Mesenchymal stem cell (in vitro differentiated cells and primary cell): ENCODE data around the gene PRKCZ.

Experiments
- DNase-seq: peaks from one replicate; pipeline ENCODE4 v3.0.0-alpha.2; 2013
- H2AFZ ChIP-seq: one replicate; pipeline ENCODE4 v1.6.1; 2013; ENCODE audit warnings: low read depth, mild to moderate bottlenecking, control low read depth, inconsistent platforms, low read length, moderate library complexity
- H2AK5ac ChIP-seq: 2 replicates; pipeline ENCODE4 v1.6.1; 2013; ENCODE audit warnings: low read length, moderate library complexity, mild to moderate bottlenecking, inconsistent platforms; ENCODE audit not compliant: severe bottlenecking
- H2BK120ac ChIP-seq: one replicate; pipeline ENCODE4 v1.6.1; 2013; ENCODE audit warnings: low read depth, mild to moderate bottlenecking, inconsistent platforms, low read length, moderate library complexity
- H2BK12ac ChIP-seq, 2 experiments: one replicate each; pipeline ENCODE4 v1.6.1; 2013; ENCODE audit warnings: inconsistent platforms in 2 of 2, low read length in 2 of 2, mild to moderate bottlenecking in 2 of 2, moderate library complexity in 2 of 2, control low read depth in 1 of 2
- H2BK15ac ChIP-seq: one replicate; pipeline ENCODE4 v1.6.1; 2013; ENCODE audit warnings: mild to moderate bottlenecking, low read depth, inconsistent platforms; ENCODE audit not compliant: poor library complexity, severe bottlenecking
- H2BK5ac ChIP-seq: 2 replicates; pipeline ENCODE4 v1.6.1; 2013; ENCODE audit warnings: low read depth, mild to moderate bottlenecking, low read length, control low read depth, inconsistent platforms; ENCODE audit not compliant: poor library complexity, severe bottlenecking
- H3K14ac ChIP-seq, 2 experiments: one replicate each; pipeline ENCODE4 v1.6.1; 2013; ENCODE audit warnings: inconsistent platforms in 2 of 2, low read length in 2 of 2, control low read depth in 1 of 2, mild to moderate bottlenecking in 1 of 2, moderate library complexity in 1 of 2
- H3K18ac ChIP-seq, 2 experiments: one replicate each; pipeline ENCODE4 v1.6.1; 2013; ENCODE audit warnings: inconsistent platforms in 2 of 2, low read length in 2 of 2, control low read depth in 1 of 2, low read depth in 1 of 2, mild to moderate bottlenecking in 1 of 2
- H3K23ac ChIP-seq, 2 experiments: one replicate each; pipeline ENCODE4 v1.6.1; 2013; ENCODE audit warnings: inconsistent platforms in 2 of 2, low read length in 2 of 2, mild to moderate bottlenecking in 2 of 2, moderate library complexity in 2 of 2, control low read depth in 1 of 2
- H3K27ac ChIP-seq: 2 replicates; pipeline ENCODE4 v1.5.1; 2013; ENCODE audit warnings: mild to moderate bottlenecking, moderate library complexity, low read length, control low read depth, inconsistent platforms; ENCODE audit not compliant: poor library complexity, severe bottlenecking
- H3K27me3 ChIP-seq, 2 experiments: 2 replicates each; pipeline versions ENCODE4 v1.6.1 to v1.7.0; 2013; ENCODE audit warnings: low read length in 2 of 2, mild to moderate bottlenecking in 2 of 2, moderate library complexity in 2 of 2, control low read depth in 1 of 2, inconsistent platforms in 1 of 2; ENCODE audit not compliant: control insufficient read depth in 1 of 2, insufficient read depth in 1 of 2
- H3K36me3 ChIP-seq, 2 experiments: 2 replicates each; pipeline versions ENCODE4 v1.6.1 to v1.7.0; 2013; ENCODE audit warnings: low read length in 2 of 2, control low read depth in 1 of 2, inconsistent platforms in 1 of 2, low read depth in 1 of 2, mild to moderate bottlenecking in 1 of 2; ENCODE audit not compliant: insufficient read depth in 2 of 2, control insufficient read depth in 1 of 2
- H3K4ac ChIP-seq, 2 experiments: one replicate each; pipeline ENCODE4 v1.6.1; 2013; ENCODE audit warnings: inconsistent platforms in 2 of 2, low read length in 2 of 2, mild to moderate bottlenecking in 2 of 2, moderate library complexity in 2 of 2, control low read depth in 1 of 2, low read depth in 1 of 2
- H3K4me1 ChIP-seq: 2 replicates; pipeline ENCODE4 v1.6.1; 2013; ENCODE audit warnings: low read depth, low read length, control low read depth; ENCODE audit not compliant: control insufficient read depth, insufficient read depth
- H3K4me2 ChIP-seq: 2 replicates; pipeline ENCODE4 v1.6.1; 2013; ENCODE audit warnings: low read length, mild to moderate bottlenecking, inconsistent platforms; ENCODE audit not compliant: poor library complexity, severe bottlenecking
- H3K4me3 ChIP-seq, 2 experiments: 2 replicates each; pipeline versions ENCODE4 v1.5.1 to v1.7.0; 2013; ENCODE audit warnings: low read length in 2 of 2, mild to moderate bottlenecking in 2 of 2, control low read depth in 1 of 2, low read depth in 1 of 2; ENCODE audit not compliant: insufficient read depth in 1 of 2
- H3K79me1 ChIP-seq: replicated peaks from 2 replicates; pipeline ENCODE4 v1.6.1; 2013; ENCODE audit warnings: mild to moderate bottlenecking, control low read depth, low read length, inconsistent platforms; ENCODE audit not compliant: poor library complexity, severe bottlenecking
- H3K9ac ChIP-seq: 2 replicates; pipeline ENCODE4 v1.7.0; 2013; ENCODE audit warnings: mild to moderate bottlenecking, low read length, moderate library complexity
- H3K9me3 ChIP-seq: 2 replicates; pipeline ENCODE4 v1.7.0; 2013; ENCODE audit warnings: mild to moderate bottlenecking, low read length; ENCODE audit not compliant: control insufficient read depth
- H4K8ac ChIP-seq: one replicate; pipeline ENCODE4 v1.6.1; 2013; ENCODE audit warnings: inconsistent platforms, mild to moderate bottlenecking, low read length, moderate library complexity
- H4K91ac ChIP-seq: one replicate; pipeline ENCODE4 v1.6.1; 2013; ENCODE audit warnings: mild to moderate bottlenecking, low read length, inconsistent platforms
- WGBS: methylation state at CpG from one replicate; pipeline ENCODE4 v1.1.7; 2013; ENCODE audit warnings: mixed read lengths; 5-methylcytosine and 5-hydroxymethylcytosine counted together

PRKCZ gene

GRCh38 chr1:2168090-2168489 is 117.9 kb downstream of the PRKCZ start:
- peaks cover 5% of the 10 kb centered on the region for H3K9me3 ChIP-seq
- H3K4me3 ChIP-seq: no peak overlapping the region
- H3K36me3 ChIP-seq: peaks cover 0 to 59% of the 10 kb centered on the region in 2 experiments
- no peak overlapping the region for H2BK120ac ChIP-seq
- H3K14ac ChIP-seq: no peak overlapping the region
- H3K9ac ChIP-seq: no peak overlapping the region
- no peak overlapping the region for H4K8ac ChIP-seq
- H3K23ac ChIP-seq: no peak overlapping the region
- no peak overlapping the region for H3K18ac ChIP-seq
- no peak overlapping the region for H3K4me2 ChIP-seq
- DNase-seq: no peak
- H3K4me1 ChIP-seq: no peaks in the 10 kb centered on the region
- H2BK12ac ChIP-seq: no peak overlapping the region
- no peak overlapping the region for H2AFZ ChIP-seq
- H2BK15ac ChIP-seq: no peak overlapping the region
- peaks cover 0 to 23% of the 10 kb centered on the region in 2 experiments for H3K27me3 ChIP-seq
- H2BK5ac ChIP-seq: no peak overlapping the region
- H2AK5ac ChIP-seq: no peak overlapping the region
- WGBS: 92% methylated on average over 13 of the region's 13 CpGs
- peaks cover 2% of the 10 kb centered on the region for H3K79me1 ChIP-seq
- no peak overlapping the region for H4K91ac ChIP-seq
- H3K27ac ChIP-seq: no peak overlapping the region
- no peak overlapping the region for H3K4ac ChIP-seq

DNA sequence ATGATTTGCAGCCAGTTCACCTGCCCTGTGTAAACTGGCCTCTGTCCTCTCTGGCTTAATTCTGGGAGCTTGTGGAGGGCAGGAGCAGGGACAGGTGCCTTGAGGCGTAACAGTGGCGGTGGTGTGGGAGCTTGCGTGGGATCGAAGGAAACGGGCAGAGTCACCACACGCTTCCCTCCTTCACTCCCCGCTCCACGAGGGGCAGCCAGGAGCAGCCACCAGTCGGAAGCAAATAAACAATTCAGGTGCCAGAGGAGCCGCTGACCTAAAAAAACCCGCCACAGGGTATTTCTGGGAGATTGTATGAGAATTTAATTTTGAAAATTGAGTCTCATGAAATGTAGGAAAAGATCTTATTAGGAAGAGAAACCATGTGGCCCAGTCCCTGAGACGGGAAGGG is 118.3 kb downstream of the PRKCZ start:
- Histone ChIP-seq H3K27me3 (peaks cover 0 to 27% of the 10 kb centered on the region in 2 experiments), H3K4me2 (no peak overlapping the region), H2AFZ (no peak overlapping the region), H3K18ac (no peak overlapping the region), H3K79me1 (peaks cover 2% of the 10 kb centered on the region), H2AK5ac (no peak overlapping the region), H3K4ac (no peak overlapping the region), H3K9ac (no peak overlapping the region), H3K9me3 (peaks cover 5% of the 10 kb centered on the region), H3K14ac (no peak overlapping the region), H3K4me3 (no peak overlapping the region), H3K36me3 (peaks cover 0 to 56% of the 10 kb centered on the region in 2 experiments), H3K27ac (no peak overlapping the region), H2BK12ac (no peak overlapping the region), H3K23ac (no peak overlapping the region), H2BK120ac (no peak overlapping the region), H3K4me1 (no peaks in the 10 kb centered on the region), H2BK5ac (no peak overlapping the region), H4K8ac (no peak overlapping the region), H2BK15ac (no peak overlapping the region), H4K91ac (no peak overlapping the region)
- no peak for DNase-seq
- WGBS: 94% methylated on average over 12 of the region's 12 CpGs

- H3K9ac ChIP-seq: no peak overlapping the region
- no peak for DNase-seq
- no peak overlapping the region for H3K18ac ChIP-seq
- H3K14ac ChIP-seq: no peak overlapping the region
- H3K36me3 ChIP-seq: peaks cover 0 to 61% of the 10 kb centered on the region in 2 experiments
- H3K9me3 ChIP-seq: no peaks in the 10 kb centered on the region
- H2BK12ac ChIP-seq: no peak overlapping the region
- no peak overlapping the region for H3K23ac ChIP-seq
- no peaks in the 10 kb centered on the region for H3K4me1 ChIP-seq
- no peak overlapping the region for H4K8ac ChIP-seq
- H3K27me3 ChIP-seq: peaks cover 0 to 29% of the 10 kb centered on the region in 2 experiments
- no peak overlapping the region for H2BK15ac ChIP-seq
- H4K91ac ChIP-seq: no peak overlapping the region
- no peak overlapping the region for H2AFZ ChIP-seq
- no peak overlapping the region for H3K4me2 ChIP-seq
- no peak overlapping the region for H2AK5ac ChIP-seq
- no peak overlapping the region for H3K4me3 ChIP-seq
- peaks cover under 1% of the 10 kb centered on the region for H3K79me1 ChIP-seq
- no peak overlapping the region for H3K4ac ChIP-seq
- no peak overlapping the region for H2BK5ac ChIP-seq
- WGBS: 96% methylated on average over 30 of the region's 43 CpGs
- no peak overlapping the region for H3K27ac ChIP-seq
- H2BK120ac ChIP-seq: no peak overlapping the region
Measured at GRCh38 chr1:2169200-2169836, 119.1 kb downstream of the PRKCZ start.

DNA sequence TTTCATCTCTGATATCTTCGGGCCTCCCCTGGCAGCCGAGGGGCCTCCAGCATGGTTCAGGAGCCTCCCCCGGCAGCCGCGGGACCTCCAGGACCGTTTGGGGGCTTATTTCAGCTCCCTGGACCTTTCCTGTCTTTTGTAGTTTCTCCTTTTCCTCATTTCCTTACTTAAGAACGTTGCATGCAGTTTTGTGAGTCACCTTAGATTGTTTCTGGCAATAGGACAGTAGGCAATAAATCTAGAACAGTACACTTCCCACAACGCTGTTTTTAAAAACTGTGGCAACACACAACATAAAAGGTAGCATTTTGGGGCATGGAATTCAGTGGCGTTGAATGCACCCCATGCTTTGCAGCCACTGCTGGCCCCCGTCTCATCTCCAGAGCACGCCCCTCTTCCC is 120.0 kb downstream of the PRKCZ start:
- peak overlapping the region; percentile 71 for H3K9ac ChIP-seq
- no peak overlapping the region for H3K4me2 ChIP-seq
- no peak overlapping the region for H3K4ac ChIP-seq
- no peak overlapping the region for H2AK5ac ChIP-seq
- no peak overlapping the region for H3K23ac ChIP-seq
- WGBS: 55% methylated on average over 11 of the region's 11 CpGs
- H3K4me1 ChIP-seq: peaks cover 2% of the 10 kb centered on the region
- no peak overlapping the region for H3K18ac ChIP-seq
- H3K4me3 ChIP-seq: no peak overlapping the region
- H3K79me1 ChIP-seq: no peaks in the 10 kb centered on the region
- H2BK120ac ChIP-seq: no peak overlapping the region
- no peak overlapping the region for H2BK5ac ChIP-seq
- H2BK12ac ChIP-seq: no peak overlapping the region
- H4K91ac ChIP-seq: no peak overlapping the region
- H3K14ac ChIP-seq: no peak overlapping the region
- no peak overlapping the region for H2AFZ ChIP-seq
- H4K8ac ChIP-seq: no peak overlapping the region
- no peak overlapping the region for H2BK15ac ChIP-seq
- DNase-seq: no peak
- H3K36me3 ChIP-seq: peaks cover 0 to 58% of the 10 kb centered on the region in 2 experiments
- H3K9me3 ChIP-seq: no peaks in the 10 kb centered on the region
- no peak overlapping the region for H3K27ac ChIP-seq
- H3K27me3 ChIP-seq: peaks cover 0 to 23% of the 10 kb centered on the region in 2 experiments
